ENCODE results near the gene RYR2. TPM values are rescaled to one million over a fixed set of nuclear protein-coding genes. Genes with fewer than 3 reads are reported as not detected.

RYR2 gene
- polyA plus RNA-seq, 1 experiment: not detected

DNA sequence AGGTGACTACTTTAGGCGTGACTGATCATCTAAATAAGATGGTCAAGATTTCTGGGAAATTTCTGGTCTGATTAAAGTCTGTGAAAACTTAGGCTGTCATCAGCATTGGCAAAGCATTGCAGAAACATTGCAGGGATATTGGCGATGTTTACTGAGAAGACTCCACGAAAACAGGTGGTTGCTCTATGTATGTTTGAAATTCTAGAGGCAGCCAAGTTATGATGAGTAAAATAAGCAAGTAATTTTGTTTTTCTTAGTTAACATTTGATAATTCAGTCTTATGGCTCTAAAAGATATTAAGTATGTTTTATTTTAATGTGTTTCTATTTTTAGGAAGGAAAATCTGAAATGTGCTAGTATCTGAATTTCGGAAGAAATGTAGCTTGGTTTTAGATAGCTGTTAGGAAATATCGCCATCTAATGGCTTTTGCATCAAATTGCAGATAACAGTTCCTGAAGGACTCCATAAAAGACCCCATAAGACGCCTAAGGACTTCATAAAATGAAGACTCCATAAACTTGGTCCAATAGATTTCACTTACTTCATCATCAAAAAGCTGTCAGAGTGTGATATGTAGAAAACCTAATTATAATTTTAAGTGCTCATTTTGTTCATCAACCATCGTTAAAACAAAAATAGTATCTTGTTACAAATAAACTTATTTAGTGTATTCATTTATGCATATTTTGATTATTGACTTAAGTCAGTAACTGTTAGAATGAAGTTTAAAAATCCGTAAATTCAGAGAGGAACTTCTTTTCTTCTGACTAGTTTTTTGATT lies 344.6 kb downstream of the RYR2 start:
- Histone ChIP-seq H3K4me3 (ENCODE audit: low read depth, low read length) (no peak overlapping the region), H3K36me3 (ENCODE audit: control insufficient read depth, insufficient read depth, low read length) (no peaks in the 10 kb centered on the region), H3K27me3 (ENCODE audit: control insufficient read depth, insufficient read depth, low read length) (no peaks in the 10 kb centered on the region)
- ChIA-PET CTCF (interaction anchor here (0.6 to 2.9 kb wide), 12 partner anchors 26 to 1287 kb away, joined by 3 to 17 read pairs (median 4); partner anchors contain the start of gene HEATR1), POLR2A (no interaction called here)
- TF ChIP-seq, protein P1, sequence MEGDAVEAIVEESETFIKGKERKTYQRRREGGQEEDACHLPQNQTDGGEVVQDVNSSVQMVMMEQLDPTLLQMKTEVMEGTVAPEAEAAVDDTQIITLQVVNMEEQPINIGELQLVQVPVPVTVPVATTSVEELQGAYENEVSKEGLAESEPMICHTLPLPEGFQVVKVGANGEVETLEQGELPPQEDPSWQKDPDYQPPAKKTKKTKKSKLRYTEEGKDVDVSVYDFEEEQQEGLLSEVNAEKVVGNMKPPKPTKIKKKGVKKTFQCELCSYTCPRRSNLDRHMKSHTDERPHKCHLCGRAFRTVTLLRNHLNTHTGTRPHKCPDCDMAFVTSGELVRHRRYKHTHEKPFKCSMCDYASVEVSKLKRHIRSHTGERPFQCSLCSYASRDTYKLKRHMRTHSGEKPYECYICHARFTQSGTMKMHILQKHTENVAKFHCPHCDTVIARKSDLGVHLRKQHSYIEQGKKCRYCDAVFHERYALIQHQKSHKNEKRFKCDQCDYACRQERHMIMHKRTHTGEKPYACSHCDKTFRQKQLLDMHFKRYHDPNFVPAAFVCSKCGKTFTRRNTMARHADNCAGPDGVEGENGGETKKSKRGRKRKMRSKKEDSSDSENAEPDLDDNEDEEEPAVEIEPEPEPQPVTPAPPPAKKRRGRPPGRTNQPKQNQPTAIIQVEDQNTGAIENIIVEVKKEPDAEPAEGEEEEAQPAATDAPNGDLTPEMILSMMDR (IDR thresholded peaks at IDR 0.05; ENCODE audit: insufficient read depth, low read depth, low read length): peak; percentile 61
- DNase-seq (ENCODE audit: low read depth): no peak

DNA sequence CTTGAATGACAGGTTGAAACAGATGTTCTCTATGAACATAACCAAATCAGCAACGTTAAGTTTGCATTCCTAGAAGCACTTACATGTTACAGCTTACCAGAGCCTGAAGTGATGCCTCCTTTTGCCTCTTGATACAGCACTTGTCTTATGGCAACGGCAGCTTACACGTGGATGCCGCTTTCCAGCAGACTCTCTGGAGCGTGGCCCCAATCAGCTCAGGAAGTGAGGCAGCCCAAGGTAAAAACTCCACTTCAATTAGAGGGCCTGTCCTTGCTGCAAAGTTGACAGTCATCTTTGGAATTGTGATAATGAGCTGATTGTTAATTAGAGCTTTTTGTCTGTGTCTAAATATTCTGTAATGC lies 345.1 kb downstream of the RYR2 start:
- H3K27me3 ChIP-seq (ENCODE audit: control insufficient read depth, insufficient read depth, low read length): no peaks in the 10 kb centered on the region
- CTCF ChIA-PET: interaction anchor here (0.6 to 2.9 kb wide), 10 partner anchors 26 to 1287 kb away, joined by 3 to 17 read pairs (median 6); partner anchors contain the start of gene HEATR1
- H3K36me3 ChIP-seq (ENCODE audit: control insufficient read depth, insufficient read depth, low read length): no peaks in the 10 kb centered on the region
- TF ChIP-seq, protein P1 (IDR thresholded peaks at IDR 0.05; ENCODE audit: insufficient read depth, low read depth, low read length): no peak
- H3K4me3 ChIP-seq (ENCODE audit: low read depth, low read length): no peak overlapping the region
- POLR2A ChIA-PET: no interaction called here
- DNase-seq (ENCODE audit: low read depth): no peak

DNA sequence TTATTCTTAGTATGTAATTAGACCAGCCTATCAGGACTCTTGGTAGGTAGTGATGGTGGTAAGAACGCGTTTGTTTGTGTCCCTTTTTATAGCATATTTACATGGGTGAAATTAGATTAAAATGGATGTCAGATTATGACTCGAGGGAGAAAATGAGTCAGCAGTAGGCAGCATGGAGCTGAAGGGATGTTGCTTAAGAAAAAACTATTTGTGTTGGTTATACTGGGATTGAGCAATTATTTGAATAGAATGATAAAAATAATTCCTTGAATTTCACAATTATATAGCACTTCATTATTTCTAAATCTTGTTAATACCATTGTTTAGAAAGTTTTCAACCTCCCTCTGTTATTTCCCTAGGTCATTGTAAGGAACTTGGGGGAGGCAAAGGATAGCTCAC lies 348.8 kb downstream of the RYR2 start:
- POLR2A ChIA-PET: no interaction called here
- DNase-seq (ENCODE audit: low read depth): no peak
- H3K36me3 ChIP-seq (ENCODE audit: control insufficient read depth, insufficient read depth, low read length): no peaks in the 10 kb centered on the region
- CTCF ChIA-PET: no interaction called here
- TF ChIP-seq, protein P1 (IDR thresholded peaks at IDR 0.05; ENCODE audit: insufficient read depth, low read depth, low read length): no peak
- H3K27me3 ChIP-seq (ENCODE audit: control insufficient read depth, insufficient read depth, low read length): no peaks in the 10 kb centered on the region
- no peak overlapping the region for H3K4me3 ChIP-seq (ENCODE audit: low read depth, low read length)

DNA sequence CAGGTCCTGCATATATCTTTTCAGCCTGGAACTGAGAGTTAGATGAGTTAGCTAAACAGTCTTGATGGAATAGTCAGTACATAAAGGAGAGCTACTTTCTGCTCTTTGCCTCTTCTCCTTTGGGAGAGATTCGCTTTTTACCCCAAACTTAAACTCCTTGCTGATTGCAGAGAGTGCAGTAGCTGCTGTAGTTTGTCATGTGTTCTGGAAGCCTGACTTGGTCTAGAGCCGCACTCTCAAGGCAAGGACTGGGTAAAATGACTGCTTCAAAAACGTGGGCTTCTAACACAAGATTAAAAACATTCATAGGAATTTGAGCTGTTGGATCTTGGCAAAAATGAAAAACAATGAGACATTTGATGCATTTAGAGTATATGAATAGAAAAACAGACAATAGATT lies 351.6 kb downstream of the RYR2 start:
- POLR2A ChIA-PET: no interaction called here
- no peak overlapping the region for H3K4me3 ChIP-seq (ENCODE audit: low read depth, low read length)
- TF ChIP-seq, protein P1 (IDR thresholded peaks at IDR 0.05; ENCODE audit: insufficient read depth, low read depth, low read length): no peak
- no peak for DNase-seq (ENCODE audit: low read depth)
- H3K36me3 ChIP-seq (ENCODE audit: control insufficient read depth, insufficient read depth, low read length): no peaks in the 10 kb centered on the region
- no peaks in the 10 kb centered on the region for H3K27me3 ChIP-seq (ENCODE audit: control insufficient read depth, insufficient read depth, low read length)
- CTCF ChIA-PET: interaction anchor here (1.2 kb wide), 1 partner anchor 640 kb away, joined by 3 read pairs; no protein-coding TSS in a partner anchor

DNA sequence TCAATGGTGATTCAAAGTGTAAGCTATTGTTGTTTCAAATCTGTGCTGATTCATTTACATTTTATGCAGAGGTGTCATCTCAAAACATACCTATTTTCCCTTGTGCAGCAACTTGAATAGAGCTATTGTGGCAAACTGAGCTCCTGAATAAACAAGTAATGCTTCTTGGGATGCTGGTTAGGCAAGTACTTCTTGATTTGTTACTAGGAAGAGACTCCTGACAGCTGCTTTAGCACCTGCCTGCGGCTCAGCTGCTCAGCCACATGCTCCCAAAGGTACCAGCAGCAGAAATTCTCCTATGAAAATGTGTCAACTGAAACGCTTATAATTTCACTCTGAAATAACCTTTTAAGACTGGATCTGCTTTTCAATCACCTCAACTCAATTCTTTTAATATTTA lies 352.3 kb downstream of the RYR2 start:
- no peaks in the 10 kb centered on the region for H3K36me3 ChIP-seq (ENCODE audit: control insufficient read depth, insufficient read depth, low read length)
- H3K27me3 ChIP-seq (ENCODE audit: control insufficient read depth, insufficient read depth, low read length): no peaks in the 10 kb centered on the region
- CTCF ChIA-PET: no interaction called here
- no peak for DNase-seq (ENCODE audit: low read depth)
- POLR2A ChIA-PET: no interaction called here
- TF ChIP-seq, protein P1 (IDR thresholded peaks at IDR 0.05; ENCODE audit: insufficient read depth, low read depth, low read length): no peak
- H3K4me3 ChIP-seq (ENCODE audit: low read depth, low read length): no peak overlapping the region

Data from BJ (cell line).